ENCODE results near the gene ADAP1.

The ADAP1 gene

GRCh38 chr7:885261-885892 is 69.1 kb downstream of the ADAP1 start:
- peak overlapping the region; percentile 88 for H3K27ac ChIP-seq

DNA sequence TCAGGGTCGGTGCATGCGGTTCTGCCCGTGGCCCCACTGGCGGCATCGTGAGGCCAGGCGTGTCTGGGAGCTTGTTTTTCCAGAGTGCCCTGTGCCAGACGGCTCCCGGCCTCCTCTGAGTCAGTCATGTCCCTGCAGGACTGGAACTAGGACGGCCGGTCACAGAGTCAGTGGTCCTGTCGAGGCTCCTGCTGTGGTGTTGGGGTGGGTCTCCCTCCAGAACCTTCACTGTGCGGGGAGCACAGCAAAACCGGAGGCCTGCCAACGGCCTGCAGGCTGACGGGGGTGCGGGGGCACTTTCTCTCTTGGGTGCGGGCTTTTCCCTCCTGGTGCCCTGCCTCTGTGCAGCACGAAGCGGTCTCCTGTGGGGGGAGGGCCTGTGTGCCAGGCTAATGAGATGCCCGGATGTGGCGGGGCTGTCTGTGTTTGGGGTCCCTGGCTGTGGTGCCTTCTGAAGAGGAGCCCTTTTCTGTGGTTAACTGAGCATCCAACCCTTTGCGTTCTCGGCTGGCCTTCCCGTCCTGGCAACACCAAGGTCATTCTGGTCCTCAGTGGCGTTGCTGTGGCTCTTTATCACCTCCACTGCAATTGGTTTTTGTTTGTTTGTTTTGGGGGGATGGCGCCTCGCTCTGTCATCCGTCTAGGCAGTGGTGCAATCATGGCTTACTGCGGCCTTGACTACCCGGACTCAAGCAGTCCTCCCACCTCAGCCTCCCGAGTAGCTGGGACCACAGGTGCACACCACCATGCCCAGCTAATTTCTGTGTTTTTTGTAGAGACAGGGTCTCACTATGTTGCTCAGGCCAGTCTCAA is 70.1 kb downstream of the ADAP1 start:
- peak overlapping the region; percentile 88 for H3K27ac ChIP-seq
- TF ChIP-seq, protein P1, sequence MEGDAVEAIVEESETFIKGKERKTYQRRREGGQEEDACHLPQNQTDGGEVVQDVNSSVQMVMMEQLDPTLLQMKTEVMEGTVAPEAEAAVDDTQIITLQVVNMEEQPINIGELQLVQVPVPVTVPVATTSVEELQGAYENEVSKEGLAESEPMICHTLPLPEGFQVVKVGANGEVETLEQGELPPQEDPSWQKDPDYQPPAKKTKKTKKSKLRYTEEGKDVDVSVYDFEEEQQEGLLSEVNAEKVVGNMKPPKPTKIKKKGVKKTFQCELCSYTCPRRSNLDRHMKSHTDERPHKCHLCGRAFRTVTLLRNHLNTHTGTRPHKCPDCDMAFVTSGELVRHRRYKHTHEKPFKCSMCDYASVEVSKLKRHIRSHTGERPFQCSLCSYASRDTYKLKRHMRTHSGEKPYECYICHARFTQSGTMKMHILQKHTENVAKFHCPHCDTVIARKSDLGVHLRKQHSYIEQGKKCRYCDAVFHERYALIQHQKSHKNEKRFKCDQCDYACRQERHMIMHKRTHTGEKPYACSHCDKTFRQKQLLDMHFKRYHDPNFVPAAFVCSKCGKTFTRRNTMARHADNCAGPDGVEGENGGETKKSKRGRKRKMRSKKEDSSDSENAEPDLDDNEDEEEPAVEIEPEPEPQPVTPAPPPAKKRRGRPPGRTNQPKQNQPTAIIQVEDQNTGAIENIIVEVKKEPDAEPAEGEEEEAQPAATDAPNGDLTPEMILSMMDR (conservative IDR thresholded peaks at IDR 0.05) = no peak

More at GRCh38 chr7:885261-885892, 69.1 kb downstream of the ADAP1 start:
- TF ChIP-seq, protein P1 (conservative IDR thresholded peaks at IDR 0.05) = no peak

GRCh38 chr7:883055-884021 is 71.1 kb downstream of the ADAP1 start:
- TF ChIP-seq, protein P1 (conservative IDR thresholded peaks at IDR 0.05) = peak; percentile 33; the same call in 1 of the 2 replicates
- peak overlapping the region; percentile 88 for H3K27ac ChIP-seq

- TF ChIP-seq, protein P1 (conservative IDR thresholded peaks at IDR 0.05) = no peak
- H3K27ac ChIP-seq = peak overlapping the region; percentile 88
These were observed 72.0 kb downstream of the ADAP1 start for GRCh38 chr7:882336-883035.

GRCh38 chr7:881441-882234 is 72.8 kb downstream of the ADAP1 start:
- peak overlapping the region; percentile 88 for H3K27ac ChIP-seq
- TF ChIP-seq, protein P1 (conservative IDR thresholded peaks at IDR 0.05) = no peak

GRCh38 chr7:880450-880849 is 74.0 kb downstream of the ADAP1 start:
- H3K27ac ChIP-seq = peak overlapping the region; percentile 88
- TF ChIP-seq, protein P1 (conservative IDR thresholded peaks at IDR 0.05) = no peak

Data from VCaP (cell line).